Measurements from ENCODE around the gene SERPINA1. TPM values are rescaled to one million over a fixed set of nuclear protein-coding genes. Genes with fewer than 3 reads are reported as not detected.

SERPINA1 gene
- total and polyA plus RNA-seq, 2 of the 13 experiments (the other 11 are each of a cell fraction or from before 2014, with no cell fraction given) = 3,266 to 11,015 TPM

DNA sequence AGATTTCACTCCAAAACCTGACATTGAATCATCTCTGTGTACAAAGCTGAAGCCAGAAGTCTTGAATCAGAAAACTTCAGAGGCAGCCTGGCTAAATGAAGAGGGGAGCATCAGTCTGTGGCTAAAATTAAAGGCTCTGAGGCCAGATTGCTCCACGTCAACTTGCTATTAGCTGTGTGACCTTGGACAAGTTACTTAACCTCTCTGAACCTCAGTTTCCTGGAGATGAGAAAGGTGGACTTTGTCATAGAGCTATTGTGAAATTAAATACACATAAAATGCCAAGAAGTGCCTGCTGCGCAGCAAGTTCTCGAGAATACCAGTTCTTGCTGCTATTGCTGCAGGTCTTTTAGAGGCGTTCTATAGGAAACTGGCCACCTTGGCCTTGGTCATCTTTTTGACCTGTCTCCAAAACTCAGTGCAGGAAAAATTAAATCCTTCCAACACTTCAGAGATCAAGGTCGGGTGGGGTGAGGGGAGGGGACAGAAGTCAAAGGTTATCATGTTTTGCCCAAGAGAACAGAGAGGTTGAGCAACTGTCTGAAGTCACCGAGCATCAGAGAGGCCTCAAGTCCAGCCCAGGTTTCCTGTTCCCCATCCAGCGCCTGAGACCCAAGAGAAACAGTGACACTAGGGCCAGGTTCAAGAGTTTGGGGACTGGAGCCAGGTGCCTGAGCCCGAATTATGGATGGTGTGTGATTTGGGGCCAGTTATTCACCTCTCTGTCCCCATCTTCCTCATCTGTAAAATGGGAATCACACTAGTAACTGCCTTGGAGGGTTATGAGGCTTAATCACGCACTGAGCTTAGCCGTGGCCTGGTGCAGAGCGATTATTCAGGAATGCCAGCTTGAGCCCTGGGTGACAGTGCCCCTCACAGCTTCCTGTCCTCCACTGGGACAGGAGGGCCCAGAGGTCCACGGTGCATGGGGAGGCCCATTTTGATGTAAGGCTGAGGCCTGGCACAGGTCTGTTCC is 1.1 kb downstream of the SERPINA1 start:
- in situ Hi-C loops (cut with HindIII; ENCODE audit: extremely low pct_ligation_motif_present, low pct_unique_long_range_greater_than_20kb) = no loop called here
- peak; percentile 48 for FAIRE-seq
- CTCF ChIA-PET (ENCODE audit: low intra/inter-chr PET ratio, low total read pairs) = interaction anchor here (2.2 kb wide), 1 partner anchor 25 kb away, joined by 5 read pairs; no protein-coding TSS in a partner anchor
- TF ChIP-seq, protein P1, sequence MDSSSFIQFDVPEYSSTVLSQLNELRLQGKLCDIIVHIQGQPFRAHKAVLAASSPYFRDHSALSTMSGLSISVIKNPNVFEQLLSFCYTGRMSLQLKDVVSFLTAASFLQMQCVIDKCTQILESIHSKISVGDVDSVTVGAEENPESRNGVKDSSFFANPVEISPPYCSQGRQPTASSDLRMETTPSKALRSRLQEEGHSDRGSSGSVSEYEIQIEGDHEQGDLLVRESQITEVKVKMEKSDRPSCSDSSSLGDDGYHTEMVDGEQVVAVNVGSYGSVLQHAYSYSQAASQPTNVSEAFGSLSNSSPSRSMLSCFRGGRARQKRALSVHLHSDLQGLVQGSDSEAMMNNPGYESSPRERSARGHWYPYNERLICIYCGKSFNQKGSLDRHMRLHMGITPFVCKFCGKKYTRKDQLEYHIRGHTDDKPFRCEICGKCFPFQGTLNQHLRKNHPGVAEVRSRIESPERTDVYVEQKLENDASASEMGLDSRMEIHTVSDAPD (CRISPR knock-in tag; IDR thresholded peaks at IDR 0.05) = peak; percentile 14; the same call in 1 of the 2 replicates
- TF ChIP-seq GFI1 (CRISPR knock-in tag; IDR thresholded peaks at IDR 0.05; ENCODE audit: borderline replicate concordance) (peak; percentile 55; the same call in 1 of the 2 replicates), ZNF441 (CRISPR knock-in tag; IDR thresholded peaks at IDR 0.05; ENCODE audit: borderline replicate concordance) (0 out of 2 replicates have a peak, but pooled peaks have one; percentile 12), NCOR1 (IDR thresholded peaks at IDR 0.05; ENCODE audit: borderline replicate concordance, low read length) (peak; percentile 70; the same call in 1 of the 2 replicates), CREM (IDR thresholded peaks at IDR 0.05) (peak; percentile 42; the same call in 1 of the 2 replicates), CREM (CRISPR knock-in tag; IDR thresholded peaks at IDR 0.05) (no peak)
- TF ChIP-seq, protein P2, sequence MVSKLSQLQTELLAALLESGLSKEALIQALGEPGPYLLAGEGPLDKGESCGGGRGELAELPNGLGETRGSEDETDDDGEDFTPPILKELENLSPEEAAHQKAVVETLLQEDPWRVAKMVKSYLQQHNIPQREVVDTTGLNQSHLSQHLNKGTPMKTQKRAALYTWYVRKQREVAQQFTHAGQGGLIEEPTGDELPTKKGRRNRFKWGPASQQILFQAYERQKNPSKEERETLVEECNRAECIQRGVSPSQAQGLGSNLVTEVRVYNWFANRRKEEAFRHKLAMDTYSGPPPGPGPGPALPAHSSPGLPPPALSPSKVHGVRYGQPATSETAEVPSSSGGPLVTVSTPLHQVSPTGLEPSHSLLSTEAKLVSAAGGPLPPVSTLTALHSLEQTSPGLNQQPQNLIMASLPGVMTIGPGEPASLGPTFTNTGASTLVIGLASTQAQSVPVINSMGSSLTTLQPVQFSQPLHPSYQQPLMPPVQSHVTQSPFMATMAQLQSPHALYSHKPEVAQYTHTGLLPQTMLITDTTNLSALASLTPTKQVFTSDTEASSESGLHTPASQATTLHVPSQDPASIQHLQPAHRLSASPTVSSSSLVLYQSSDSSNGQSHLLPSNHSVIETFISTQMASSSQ (IDR thresholded peaks at IDR 0.05; ENCODE audit: low read depth) = 0 out of 2 replicates have a peak, but pooled peaks have one; percentile 18
- TF ChIP-seq, protein P2 (CRISPR knock-in tag; IDR thresholded peaks at IDR 0.05; ENCODE audit: borderline replicate concordance) = peak; percentile 41; the same call in 1 of the 2 replicates
- TF ChIP-seq, protein P3, sequence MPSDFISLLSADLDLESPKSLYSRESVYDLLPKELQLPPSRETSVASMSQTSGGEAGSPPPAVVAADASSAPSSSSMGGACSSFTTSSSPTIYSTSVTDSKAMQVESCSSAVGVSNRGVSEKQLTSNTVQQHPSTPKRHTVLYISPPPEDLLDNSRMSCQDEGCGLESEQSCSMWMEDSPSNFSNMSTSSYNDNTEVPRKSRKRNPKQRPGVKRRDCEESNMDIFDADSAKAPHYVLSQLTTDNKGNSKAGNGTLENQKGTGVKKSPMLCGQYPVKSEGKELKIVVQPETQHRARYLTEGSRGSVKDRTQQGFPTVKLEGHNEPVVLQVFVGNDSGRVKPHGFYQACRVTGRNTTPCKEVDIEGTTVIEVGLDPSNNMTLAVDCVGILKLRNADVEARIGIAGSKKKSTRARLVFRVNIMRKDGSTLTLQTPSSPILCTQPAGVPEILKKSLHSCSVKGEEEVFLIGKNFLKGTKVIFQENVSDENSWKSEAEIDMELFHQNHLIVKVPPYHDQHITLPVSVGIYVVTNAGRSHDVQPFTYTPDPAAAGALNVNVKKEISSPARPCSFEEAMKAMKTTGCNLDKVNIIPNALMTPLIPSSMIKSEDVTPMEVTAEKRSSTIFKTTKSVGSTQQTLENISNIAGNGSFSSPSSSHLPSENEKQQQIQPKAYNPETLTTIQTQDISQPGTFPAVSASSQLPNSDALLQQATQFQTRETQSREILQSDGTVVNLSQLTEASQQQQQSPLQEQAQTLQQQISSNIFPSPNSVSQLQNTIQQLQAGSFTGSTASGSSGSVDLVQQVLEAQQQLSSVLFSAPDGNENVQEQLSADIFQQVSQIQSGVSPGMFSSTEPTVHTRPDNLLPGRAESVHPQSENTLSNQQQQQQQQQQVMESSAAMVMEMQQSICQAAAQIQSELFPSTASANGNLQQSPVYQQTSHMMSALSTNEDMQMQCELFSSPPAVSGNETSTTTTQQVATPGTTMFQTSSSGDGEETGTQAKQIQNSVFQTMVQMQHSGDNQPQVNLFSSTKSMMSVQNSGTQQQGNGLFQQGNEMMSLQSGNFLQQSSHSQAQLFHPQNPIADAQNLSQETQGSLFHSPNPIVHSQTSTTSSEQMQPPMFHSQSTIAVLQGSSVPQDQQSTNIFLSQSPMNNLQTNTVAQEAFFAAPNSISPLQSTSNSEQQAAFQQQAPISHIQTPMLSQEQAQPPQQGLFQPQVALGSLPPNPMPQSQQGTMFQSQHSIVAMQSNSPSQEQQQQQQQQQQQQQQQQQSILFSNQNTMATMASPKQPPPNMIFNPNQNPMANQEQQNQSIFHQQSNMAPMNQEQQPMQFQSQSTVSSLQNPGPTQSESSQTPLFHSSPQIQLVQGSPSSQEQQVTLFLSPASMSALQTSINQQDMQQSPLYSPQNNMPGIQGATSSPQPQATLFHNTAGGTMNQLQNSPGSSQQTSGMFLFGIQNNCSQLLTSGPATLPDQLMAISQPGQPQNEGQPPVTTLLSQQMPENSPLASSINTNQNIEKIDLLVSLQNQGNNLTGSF (CRISPR knock-in tag; IDR thresholded peaks at IDR 0.05) = peak; percentile 59; the same call in 1 of the 2 replicates

More for the DNA sequence above, 1.1 kb downstream of the SERPINA1 start:
- Histone ChIP-seq H3K9ac (ENCODE audit: insufficient read depth, low read depth, low read length) (peak overlapping the region; percentile 93), H3K9me3 (ENCODE audit: low read length) (no peaks in the 10 kb centered on the region), H3K27me3 (ENCODE audit: control insufficient read depth in 1 of 2, insufficient read depth in 2 of 2, low read length in 2 of 2) (no peaks in the 10 kb centered on the region; a peak in 1 of 5 replicates), H3K36me3 (replicated peaks in 1 of 2; ENCODE audit: control insufficient read depth in 1 of 2, insufficient read depth in 2 of 2, low read length in 2 of 2) (peaks cover 15 to 31% of the 10 kb centered on the region in 2 experiments), H3K79me2 (ENCODE audit: insufficient read depth, low read length) (peaks cover 75% of the 10 kb centered on the region), H3K4me3 (replicated peaks in 1 of 3; ENCODE audit: insufficient read depth in 1 of 3, low read depth in 2 of 3, low read length in 3 of 3) (peak overlapping the region; percentile 69 to 92 (median 87)), H3K4me1 (ENCODE audit: insufficient read depth, low read length) (peaks cover 81% of the 10 kb centered on the region), H4K20me1 (ENCODE audit: insufficient read depth, low read length) (peaks cover 52% of the 10 kb centered on the region), H3K4me2 (ENCODE audit: low read depth, low read length) (peak overlapping the region; percentile 96), H3K27ac (ENCODE audit: extremely low read length, insufficient read depth, low read length) (peak overlapping the region; percentile 90), H2AFZ (ENCODE audit: low read length) (no peak overlapping the region)
- 2% methylated on average over 12 of the region's 12 CpGs for WGBS (ENCODE audit: low lambda C conversion rate)
- no TSS peak for BruUV-seq (replicated peaks)
- intact Hi-C loops (cut with micrococcal nuclease; ENCODE audit: unreplicated experiment) = loop anchor here (1.0 kb wide), 1 partner anchor 26 kb away; no protein-coding TSS in a partner anchor
- DNase-seq (ENCODE audit: low spot score) (no peak), ATAC-seq (no peak)
- POLR2A ChIA-PET = interaction anchor here (1.1 to 7.4 kb wide), 30 partner anchors 8 to 225 kb away, joined by 3 to 180 read pairs (median 12); partner anchors contain the start of genes SERPINA10, SERPINA3 and SERPINA6
